T47D (cell line): Measurements from ENCODE around the gene SIGLEC8.
"Not testable (repeated sequence)": the region's sequence is repeated elsewhere in the genome, so short reads cannot be mapped to it uniquely, and the experiment has no call there.

Experiments
- DNase-seq, 2 experiments: peaks; one replicate each; pipeline versions ENCODE4 v3.0.0 to v3.0.0-alpha.2; 2011 to 2012; ENCODE audit warnings: low read depth in 1 of 2, low spot score in 1 of 2
- JUND ChIP-seq: IDR thresholded peaks from 2 replicates; pipeline ENCODE4 v1.6.1; 2012; ENCODE audit warnings: low read depth
- in situ Hi-C: cut with HindIII; loops from 2 replicates; pipeline ENCODE4 v1.10.0; 2016; ENCODE audit warnings: low sequenced_read_pairs, low pct_unique_long_range_greater_than_20kb

SIGLEC8 gene

DNA sequence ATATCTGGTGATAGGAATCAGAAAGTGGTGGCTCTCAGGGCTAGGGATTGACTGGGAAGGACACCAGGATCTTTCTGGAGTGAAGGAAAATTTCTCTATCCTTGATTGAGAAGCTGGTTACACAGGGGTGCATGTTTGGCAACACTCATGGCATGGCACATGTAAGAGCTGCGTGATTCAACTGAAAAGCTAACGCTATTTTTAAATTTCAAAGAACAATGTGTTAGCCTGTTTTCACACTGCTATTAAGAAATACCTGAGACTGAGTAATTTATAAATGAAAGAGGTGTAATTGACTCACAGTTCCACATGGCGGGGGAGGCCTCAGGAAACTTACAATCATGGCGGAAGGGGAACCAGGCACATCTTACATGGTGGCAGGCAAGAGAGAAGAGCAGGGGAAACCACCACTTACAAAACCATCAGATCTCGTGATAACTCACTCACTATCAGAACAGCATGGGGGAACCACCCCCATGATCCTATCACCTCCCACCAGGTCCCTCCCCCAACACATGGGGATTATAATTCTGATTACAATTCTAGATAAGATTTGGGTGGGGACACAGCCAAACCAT, 7.4 kb downstream of the SIGLEC8 start:
- no peak for DNase-seq
- in situ Hi-C loops = no loop called here
- no peak for TF ChIP-seq JUND

GRCh38 chr19:51448411-51449016, 9.7 kb downstream of the SIGLEC8 start:
- DNase-seq = no peak
- in situ Hi-C loops = no loop called here
- no peak for TF ChIP-seq JUND

DNA sequence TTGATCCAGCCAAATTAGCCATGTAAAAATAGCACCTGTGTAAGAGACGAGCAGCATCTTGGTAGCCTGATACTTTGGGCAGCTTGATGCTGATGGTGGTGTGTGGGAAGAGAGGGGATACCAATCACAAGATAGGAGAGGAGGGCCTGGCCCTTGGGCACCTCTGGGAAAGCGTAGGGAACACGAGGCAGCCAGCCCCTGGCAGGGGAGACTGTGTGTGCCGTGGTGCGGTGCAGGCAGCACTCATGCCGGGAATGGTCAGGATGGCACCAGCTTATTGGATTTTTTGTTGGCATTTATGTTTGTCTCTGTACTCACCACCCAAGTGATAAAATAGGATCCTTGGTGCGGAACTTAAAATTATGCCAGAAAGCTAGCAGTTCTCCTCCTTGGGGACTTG, 10.2 kb downstream of the SIGLEC8 start:
- no peak for DNase-seq
- no peak for TF ChIP-seq JUND
- in situ Hi-C loops = no loop called here

- DNase-seq, in situ Hi-C loops: not testable (repeated sequence)
These were observed 10.7 kb downstream of the SIGLEC8 start for GRCh38 chr19:51447510-51447909.

DNA sequence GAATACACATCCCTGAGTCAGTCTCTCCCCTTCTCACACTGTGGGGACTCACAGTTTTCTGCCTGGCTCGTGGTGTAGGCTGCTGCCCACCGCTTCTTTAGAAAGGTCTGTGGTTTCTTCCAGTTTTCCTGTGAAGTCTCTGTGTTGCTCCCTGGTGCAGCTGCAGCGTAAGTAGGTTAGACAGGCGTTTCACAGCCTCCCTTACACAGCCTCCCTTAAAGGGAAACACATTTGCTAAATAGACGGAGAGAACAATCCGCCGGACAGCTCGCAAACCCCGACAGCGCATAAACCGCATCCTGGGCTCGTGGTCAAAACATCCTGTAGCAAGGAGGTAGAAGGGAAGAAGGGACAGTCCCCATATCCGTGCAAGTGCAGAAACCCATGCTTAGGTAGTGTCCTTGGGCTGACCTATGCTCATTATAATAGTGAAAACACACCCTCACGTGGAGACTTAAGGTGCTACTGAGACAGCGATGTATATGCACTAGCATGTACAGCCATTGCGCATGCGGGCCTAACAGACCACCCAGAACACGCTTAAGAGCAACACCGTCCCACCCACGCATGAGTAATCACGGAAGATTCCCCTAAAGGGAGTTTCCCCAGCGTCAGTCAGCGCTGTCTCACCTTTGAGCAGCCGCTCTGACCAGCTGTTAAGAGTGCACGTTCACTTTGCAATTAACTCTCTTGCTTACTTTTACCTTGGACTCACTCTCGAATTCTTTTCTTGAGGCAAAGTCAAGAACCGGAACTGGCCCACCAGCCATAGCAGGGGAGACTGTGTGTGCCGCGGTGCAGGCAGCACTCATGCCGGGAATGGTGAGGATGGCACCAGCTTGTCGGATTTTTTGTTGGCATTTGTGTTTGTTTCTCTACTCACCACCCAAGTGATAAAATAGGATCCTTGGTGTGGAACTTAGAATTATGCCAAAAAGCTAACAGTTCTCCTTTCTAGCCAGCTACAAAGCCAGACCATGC, 16.6 kb downstream of the SIGLEC8 start:
- in situ Hi-C loops = no loop called here
- no peak for TF ChIP-seq JUND
- DNase-seq = no peak

- TF ChIP-seq JUND = no peak
- no peak for DNase-seq
- in situ Hi-C loops = no loop called here
These were observed 17.3 kb downstream of the SIGLEC8 start for GRCh38 chr19:51440846-51441409.

DNA sequence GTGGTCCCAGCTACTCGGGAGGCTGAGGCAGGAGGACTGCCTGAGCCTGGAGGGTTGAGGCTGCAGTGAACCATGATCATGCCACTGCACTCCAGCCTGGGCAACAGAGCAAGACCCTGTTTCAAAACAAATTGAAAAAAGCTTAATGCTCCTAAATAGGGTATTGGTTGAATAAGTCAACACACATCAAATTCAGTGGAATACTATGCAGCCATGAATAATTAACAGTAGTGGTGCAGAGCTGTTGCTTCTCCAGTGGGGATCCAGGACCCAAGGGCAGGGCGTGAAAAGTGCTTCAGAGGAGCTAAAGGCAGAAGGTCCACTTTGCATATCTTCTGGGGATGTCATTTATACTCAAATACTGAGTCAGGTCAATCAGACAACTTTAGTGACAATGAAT, 18.2 kb downstream of the SIGLEC8 start:
- no peak for TF ChIP-seq JUND
- DNase-seq = no peak
- in situ Hi-C loops = no loop called here

- no peak for TF ChIP-seq JUND
- peak in 1 of 2 experiments; percentile 34 for DNase-seq
- in situ Hi-C loops = no loop called here
These were observed 19.2 kb downstream of the SIGLEC8 start for GRCh38 chr19:51439021-51439465.

DNA sequence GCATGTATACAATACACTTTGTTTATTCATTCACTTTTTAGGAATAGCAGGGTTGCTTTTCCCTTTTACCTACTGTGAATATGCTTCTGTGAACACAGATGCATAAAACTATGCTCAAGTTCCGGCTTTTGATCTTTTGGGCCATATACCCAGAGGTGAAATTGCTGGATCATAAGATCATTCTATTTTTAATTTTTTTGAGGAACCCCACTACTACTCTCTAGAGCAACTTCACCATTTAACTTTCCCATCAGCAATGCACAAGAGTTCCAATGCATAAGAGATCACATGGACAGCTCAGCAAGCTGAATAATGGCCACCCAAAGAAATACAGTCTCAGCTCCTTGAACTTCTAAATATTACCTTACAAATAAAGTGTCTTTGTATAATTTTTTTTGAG, 23.8 kb downstream of the SIGLEC8 start:
- TF ChIP-seq JUND = no peak
- in situ Hi-C loops = no loop called here
- no peak for DNase-seq

GRCh38 chr19:51433043-51433442, 25.2 kb downstream of the SIGLEC8 start:
- in situ Hi-C loops = no loop called here
- TF ChIP-seq JUND = no peak
- no peak for DNase-seq

DNA sequence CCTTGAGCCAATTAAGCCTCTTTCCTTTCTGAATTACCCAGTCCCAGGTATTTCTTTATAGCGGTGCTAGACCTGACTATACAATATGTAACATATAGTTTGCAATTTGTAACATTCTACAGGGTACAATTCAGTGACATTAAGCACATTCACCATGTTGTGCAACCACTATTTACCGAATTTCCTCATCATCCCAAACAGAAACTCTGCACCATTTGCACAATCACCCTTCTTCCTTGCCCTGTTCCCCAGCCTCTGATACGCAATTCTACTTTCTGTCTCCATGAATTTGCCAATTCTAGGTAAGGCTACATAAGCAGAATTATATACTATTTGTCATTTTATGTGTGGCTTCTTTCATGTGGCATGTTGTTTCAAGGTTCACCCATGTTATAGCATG, 27.1 kb downstream of the SIGLEC8 start:
- no peak for TF ChIP-seq JUND
- in situ Hi-C loops = no loop called here
- no peak for DNase-seq

DNA sequence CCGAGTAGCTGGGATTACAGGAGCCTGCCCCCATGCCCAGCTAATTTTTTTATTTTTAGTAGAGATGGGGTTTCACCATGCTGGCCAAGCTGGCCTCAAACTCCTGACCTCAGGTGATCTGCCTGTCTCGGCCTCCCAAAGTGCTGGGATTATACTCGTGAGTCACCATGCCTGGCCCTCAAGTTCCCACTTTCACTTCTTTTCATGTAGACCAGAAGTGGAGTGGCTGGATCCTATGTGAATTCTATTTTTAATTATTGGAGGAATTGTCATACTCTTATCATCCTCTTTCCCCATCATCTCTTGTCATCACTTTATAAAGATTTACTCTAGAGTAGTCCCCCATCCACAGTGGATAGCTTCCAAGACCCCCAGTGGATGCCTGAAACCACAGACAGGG, 28.0 kb downstream of the SIGLEC8 start:
- no peak for TF ChIP-seq JUND
- in situ Hi-C loops = no loop called here
- DNase-seq = no peak

DNA sequence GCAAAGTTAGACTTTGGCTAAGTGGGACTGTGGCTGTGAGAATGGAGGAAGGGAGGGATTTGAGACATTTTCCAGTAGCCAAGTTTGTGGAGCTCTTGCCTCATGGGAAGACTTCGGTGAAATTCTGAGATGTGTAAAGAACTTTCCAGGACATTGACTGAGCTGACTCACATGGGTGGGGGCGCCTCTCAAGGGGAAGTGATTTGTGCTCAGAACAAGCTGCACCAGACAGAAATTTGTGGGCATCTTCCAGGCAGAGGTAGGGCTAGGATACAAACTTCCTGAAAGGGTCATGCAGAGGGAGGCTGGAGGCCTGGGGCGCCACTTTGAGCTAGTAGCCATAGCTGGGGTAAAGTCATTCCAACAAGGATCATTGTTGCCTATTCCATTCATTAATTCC, 31.1 kb downstream of the SIGLEC8 start:
- DNase-seq = no peak
- TF ChIP-seq JUND = no peak
- in situ Hi-C loops = no loop called here
